HuH-7.5 (cell line): Measurements from ENCODE around the gene TRIO.

Experiments
- DNase-seq: peaks from one replicate; pipeline ENCODE4 v3.0.0; 2011; ENCODE audit warnings: low spot score

Gene TRIO

GRCh38 chr5:14395411-14395810 is 252.3 kb downstream of the TRIO start:
- DNase-seq: no peak

GRCh38 chr5:14396066-14396465 is 252.9 kb downstream of the TRIO start:
- DNase-seq: no peak

GRCh38 chr5:14396737-14397136 is 253.6 kb downstream of the TRIO start:
- DNase-seq: no peak

- no peak for DNase-seq
Observed at GRCh38 chr5:14397717-14398116, 254.6 kb downstream of the TRIO start.

GRCh38 chr5:14399054-14399692 is 256.0 kb downstream of the TRIO start:
- DNase-seq: peak; percentile 40

GRCh38 chr5:14400085-14400484 is 256.9 kb downstream of the TRIO start:
- no peak for DNase-seq

- no peak for DNase-seq
Observed at GRCh38 chr5:14400611-14401010, 257.5 kb downstream of the TRIO start.

- DNase-seq: no peak
Observed at GRCh38 chr5:14401639-14402038, 258.5 kb downstream of the TRIO start.

- no peak for DNase-seq
Observed at GRCh38 chr5:14402424-14402823, 259.3 kb downstream of the TRIO start.

GRCh38 chr5:14404780-14405179 is 261.6 kb downstream of the TRIO start:
- DNase-seq: no peak

GRCh38 chr5:14405267-14405666 is 262.1 kb downstream of the TRIO start:
- peak; percentile 36 for DNase-seq

- DNase-seq: no peak
Observed at GRCh38 chr5:14405706-14406553, 262.8 kb downstream of the TRIO start.

GRCh38 chr5:14406554-14406849 is 263.4 kb downstream of the TRIO start:
- DNase-seq: no peak

GRCh38 chr5:14407051-14407450 is 263.9 kb downstream of the TRIO start:
- no peak for DNase-seq

- DNase-seq: no peak
Observed at GRCh38 chr5:14407746-14408175, 264.6 kb downstream of the TRIO start.

- DNase-seq: no peak
Observed at GRCh38 chr5:14408969-14409586, 265.9 kb downstream of the TRIO start.

GRCh38 chr5:14410068-14410393 is 266.9 kb downstream of the TRIO start:
- no peak for DNase-seq

GRCh38 chr5:14410394-14411201 is 267.5 kb downstream of the TRIO start:
- no peak for DNase-seq

GRCh38 chr5:14411216-14411615 is 268.1 kb downstream of the TRIO start:
- DNase-seq: no peak

- DNase-seq: no peak
Observed at GRCh38 chr5:14413331-14413750, 270.2 kb downstream of the TRIO start.

- DNase-seq: no peak
Observed at GRCh38 chr5:14414007-14414406, 270.9 kb downstream of the TRIO start.

- DNase-seq: no peak
Observed at GRCh38 chr5:14414656-14415023, 271.5 kb downstream of the TRIO start.
